HL-60/S4 treated with retinoic acid at 250 ng/mL for 4 days and 3 days (cell line): ENCODE data around the gene AP3M1.
"Not testable (repeated sequence)": the region's sequence is repeated elsewhere in the genome, so short reads cannot be mapped to it uniquely, and the experiment has no call there.

Experiments
- in situ Hi-C: fragments of 300-500 bp; cut with MboI; formaldehyde crosslinking; loops from 2 replicates; pipeline ENCODE4 v1.7.0; 2022; ENCODE audit warnings: low sequenced_read_pairs

AP3M1 gene

GRCh38 chr10:74150204-74150989 is at the start of gene AP3M1:
Gene AP3M1, minus strand, starts transcription at chr10:74150828. Its CDS starts 12,449 bp downstream, at chr10:74138379.
- in situ Hi-C loops, result no loop called here

- in situ Hi-C loops, result no loop called here
Observed at GRCh38 chr10:74199315-74199714, 48.7 kb upstream of the AP3M1 start.

GRCh38 chr10:74194999-74195398 is 44.4 kb upstream of the AP3M1 start:
- in situ Hi-C loops, result no loop called here

GRCh38 chr10:74194545-74194944 is 43.9 kb upstream of the AP3M1 start:
- in situ Hi-C loops, result no loop called here

GRCh38 chr10:74190494-74190893 is 39.9 kb upstream of the AP3M1 start:
- in situ Hi-C loops, result no loop called here

- in situ Hi-C loops, result no loop called here
Observed at GRCh38 chr10:74189999-74190421, 39.4 kb upstream of the AP3M1 start.

- in situ Hi-C loops, result not testable (repeated sequence)
Observed at GRCh38 chr10:74188617-74189016, 38.0 kb upstream of the AP3M1 start.

GRCh38 chr10:74187237-74187636 is 36.6 kb upstream of the AP3M1 start:
- in situ Hi-C loops, result no loop called here

GRCh38 chr10:74186678-74187077 is 36.0 kb upstream of the AP3M1 start:
- in situ Hi-C loops, result no loop called here

- in situ Hi-C loops, result no loop called here
Observed at GRCh38 chr10:74179111-74179710, 28.6 kb upstream of the AP3M1 start.

- in situ Hi-C loops, result no loop called here
Observed at GRCh38 chr10:74178042-74178791, 27.6 kb upstream of the AP3M1 start.

- in situ Hi-C loops, result no loop called here
Observed at GRCh38 chr10:74177140-74177677, 26.6 kb upstream of the AP3M1 start.

- in situ Hi-C loops, result no loop called here
Observed at GRCh38 chr10:74176380-74177139, 25.9 kb upstream of the AP3M1 start.

- in situ Hi-C loops, result no loop called here
Observed at GRCh38 chr10:74175510-74176379, 25.1 kb upstream of the AP3M1 start.

- in situ Hi-C loops, result no loop called here
Observed at GRCh38 chr10:74174521-74174920, 23.9 kb upstream of the AP3M1 start.

GRCh38 chr10:74171625-74172024 is 21.0 kb upstream of the AP3M1 start:
- in situ Hi-C loops, result no loop called here

GRCh38 chr10:74167443-74167842 is 16.8 kb upstream of the AP3M1 start:
- in situ Hi-C loops, result no loop called here

GRCh38 chr10:74165530-74165901 is 14.9 kb upstream of the AP3M1 start:
- in situ Hi-C loops, result no loop called here

- in situ Hi-C loops, result no loop called here
Observed at GRCh38 chr10:74164716-74165529, 14.3 kb upstream of the AP3M1 start.
